A204.1 (cell line): ENCODE results near the gene PKP1.
"Not testable (repeated sequence)": the region's sequence is repeated elsewhere in the genome, so short reads cannot be mapped to it uniquely, and the experiment has no call there.

Experiments used
- FAIRE-seq: peaks from 2 replicates; lab custom pipeline; 2012; peaks lifted over from hg19 to GRCh38; lab: Jason Lieb, UNC

Gene PKP1, protein sequence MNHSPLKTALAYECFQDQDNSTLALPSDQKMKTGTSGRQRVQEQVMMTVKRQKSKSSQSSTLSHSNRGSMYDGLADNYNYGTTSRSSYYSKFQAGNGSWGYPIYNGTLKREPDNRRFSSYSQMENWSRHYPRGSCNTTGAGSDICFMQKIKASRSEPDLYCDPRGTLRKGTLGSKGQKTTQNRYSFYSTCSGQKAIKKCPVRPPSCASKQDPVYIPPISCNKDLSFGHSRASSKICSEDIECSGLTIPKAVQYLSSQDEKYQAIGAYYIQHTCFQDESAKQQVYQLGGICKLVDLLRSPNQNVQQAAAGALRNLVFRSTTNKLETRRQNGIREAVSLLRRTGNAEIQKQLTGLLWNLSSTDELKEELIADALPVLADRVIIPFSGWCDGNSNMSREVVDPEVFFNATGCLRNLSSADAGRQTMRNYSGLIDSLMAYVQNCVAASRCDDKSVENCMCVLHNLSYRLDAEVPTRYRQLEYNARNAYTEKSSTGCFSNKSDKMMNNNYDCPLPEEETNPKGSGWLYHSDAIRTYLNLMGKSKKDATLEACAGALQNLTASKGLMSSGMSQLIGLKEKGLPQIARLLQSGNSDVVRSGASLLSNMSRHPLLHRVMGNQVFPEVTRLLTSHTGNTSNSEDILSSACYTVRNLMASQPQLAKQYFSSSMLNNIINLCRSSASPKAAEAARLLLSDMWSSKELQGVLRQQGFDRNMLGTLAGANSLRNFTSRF

GRCh38 chr1:201282931-201283829 is at the start of gene PKP1:
PKP1 (plus strand) TSS chr1:201283506; CDS start chr1:201283703, 197 bp downstream.
- FAIRE-seq, result no peak

DNA sequence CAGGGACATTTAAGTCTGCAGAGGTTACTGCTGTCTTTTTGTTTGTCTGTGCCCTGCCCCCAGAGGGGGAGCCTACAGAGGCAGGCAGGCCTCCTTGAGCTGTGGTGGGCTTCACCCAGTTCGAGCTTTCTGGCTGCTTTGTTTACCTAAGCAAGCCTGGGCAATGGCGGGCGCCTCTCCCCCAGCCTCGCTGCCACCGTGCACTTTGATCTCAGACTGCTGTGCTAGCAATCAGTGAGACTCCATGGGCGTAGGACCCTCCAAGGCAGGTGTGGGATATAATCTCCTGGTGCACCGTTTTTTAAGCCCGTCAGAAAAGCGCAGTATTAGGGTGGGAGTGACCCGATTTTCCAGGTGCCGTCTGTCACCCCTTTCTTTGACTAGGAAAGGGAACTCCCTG is 43.7 kb upstream of the PKP1 start:
- FAIRE-seq, result not testable (repeated sequence)

DNA sequence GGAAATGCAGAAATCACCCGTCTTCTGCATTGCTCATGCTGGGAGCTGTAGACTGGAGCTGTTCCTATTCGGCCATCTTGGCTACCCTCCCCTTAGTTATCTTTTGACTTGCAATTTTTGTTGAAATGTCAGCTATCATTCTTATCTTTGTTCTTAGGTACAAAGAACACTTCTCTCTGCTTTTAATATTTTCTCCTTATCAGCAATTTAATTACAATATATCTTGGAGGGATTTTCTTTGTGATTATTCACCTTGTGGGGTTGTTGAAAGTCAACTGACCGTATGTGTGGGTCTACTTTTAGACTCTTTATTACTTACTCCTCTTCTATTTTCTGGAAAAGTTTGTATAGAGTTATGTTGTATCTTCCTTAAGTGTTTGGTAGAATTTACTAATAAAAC is 43.1 kb upstream of the PKP1 start:
- FAIRE-seq, result no peak

DNA sequence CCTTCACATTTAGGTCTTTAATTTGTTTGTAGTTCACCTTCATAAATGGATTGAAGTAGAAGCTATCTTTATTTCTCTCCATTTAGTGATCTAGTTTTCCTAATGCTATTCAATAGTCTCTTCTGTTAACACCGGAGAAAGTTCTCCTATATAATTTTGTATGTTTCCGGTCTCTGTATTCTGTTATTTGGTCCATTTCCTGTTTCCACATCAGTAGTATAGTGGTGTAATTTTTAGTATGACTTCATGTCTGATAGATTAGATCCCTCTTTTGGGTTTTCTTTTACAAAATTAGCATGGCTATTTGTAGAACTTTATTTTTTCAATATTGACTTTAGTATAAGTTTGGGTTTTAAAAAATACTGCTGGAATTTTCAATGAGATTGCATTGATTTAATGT is 41.6 kb upstream of the PKP1 start:
- FAIRE-seq, result no peak

DNA sequence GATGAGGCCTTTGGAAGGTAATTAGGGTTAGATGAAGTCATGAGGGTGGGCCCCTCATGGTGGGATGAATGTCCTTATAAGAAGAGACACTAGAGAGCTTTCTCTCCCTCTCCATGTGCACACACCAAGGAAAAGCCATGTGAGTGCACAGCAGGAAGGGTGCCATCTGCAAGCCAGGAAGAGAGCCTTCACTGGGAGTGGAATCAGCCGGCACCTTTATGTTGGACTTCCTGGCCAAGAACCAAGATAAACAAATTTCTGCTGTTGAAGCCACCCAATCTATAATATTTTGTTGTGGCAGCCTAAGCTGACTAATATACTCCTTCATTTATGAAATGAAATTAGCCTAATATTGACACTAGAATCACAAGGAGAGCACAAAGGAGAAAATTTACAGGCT is 38.2 kb upstream of the PKP1 start:
- no peak for FAIRE-seq

- FAIRE-seq, result no peak
Observed at GRCh38 chr1:201248721-201249559, 34.4 kb upstream of the PKP1 start.

- FAIRE-seq, result no peak
Observed at GRCh38 chr1:201250326-201251011, 32.8 kb upstream of the PKP1 start.

DNA sequence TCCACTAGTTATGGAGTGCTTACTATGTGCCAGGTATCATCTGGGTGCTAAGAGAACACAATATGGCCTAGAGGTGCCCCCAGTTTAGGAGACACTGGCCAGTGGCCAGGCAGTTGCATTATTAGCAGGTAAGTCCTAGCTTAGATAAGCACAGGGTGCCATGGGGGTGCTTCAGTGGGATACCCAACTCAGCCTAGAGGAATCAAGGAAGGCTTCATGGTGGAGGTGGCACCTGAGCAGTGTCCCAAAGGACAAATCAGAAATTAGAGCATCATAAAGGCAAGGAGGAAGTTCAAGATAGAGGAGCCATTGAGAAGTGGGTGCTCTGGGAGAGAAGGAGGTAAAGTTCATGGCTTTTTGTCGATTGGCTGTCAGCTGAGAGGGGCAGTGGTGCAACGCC is 31.9 kb upstream of the PKP1 start:
- no peak for FAIRE-seq

- FAIRE-seq, result no peak
Observed at GRCh38 chr1:201251851-201252430, 31.4 kb upstream of the PKP1 start.

DNA sequence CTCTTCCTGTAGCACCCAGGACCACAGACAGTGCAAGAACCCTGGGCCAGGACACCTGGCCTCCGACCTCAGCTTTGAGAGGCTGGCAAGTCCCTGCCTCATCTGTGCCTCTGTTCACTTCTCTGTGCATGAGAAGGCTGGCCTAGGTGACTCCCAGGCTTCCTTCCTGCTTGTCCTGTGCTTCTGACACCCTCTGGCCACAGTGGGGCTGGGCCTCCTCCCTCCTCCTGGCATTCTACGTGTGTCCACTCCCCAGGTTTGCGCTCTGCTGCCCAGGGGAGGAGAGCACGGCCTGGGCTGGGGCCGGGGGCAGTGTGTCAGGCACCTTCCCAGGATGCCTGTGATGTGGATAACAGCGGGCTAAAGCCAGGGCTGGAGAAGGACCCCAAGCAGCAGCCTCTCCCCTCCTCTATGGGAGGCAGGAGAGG is 30.3 kb upstream of the PKP1 start:
- no peak for FAIRE-seq

DNA sequence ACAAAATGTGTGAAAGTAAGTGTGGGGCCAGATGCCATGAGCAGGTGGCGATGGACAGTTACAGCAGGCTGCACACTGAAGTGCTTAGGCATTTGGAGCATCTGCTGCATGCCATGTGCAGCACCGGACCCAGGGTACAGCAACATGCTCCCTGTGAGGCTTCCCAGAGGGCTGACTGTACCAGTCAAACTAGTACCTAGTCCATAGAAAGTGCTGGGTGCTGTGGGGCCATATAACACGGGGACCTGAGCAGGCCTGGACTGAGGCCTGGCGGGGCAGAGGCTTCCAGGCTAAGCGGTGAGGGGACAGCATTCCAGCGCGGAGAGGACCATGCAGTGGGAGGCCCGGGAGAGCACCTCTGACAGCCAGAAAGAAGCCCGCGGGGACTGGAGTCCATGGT is 29.9 kb upstream of the PKP1 start:
- FAIRE-seq, result no peak

GRCh38 chr1:201253906-201254624 is 29.2 kb upstream of the PKP1 start:
- no peak for FAIRE-seq

GRCh38 chr1:201254625-201255478 is 28.5 kb upstream of the PKP1 start:
- no peak for FAIRE-seq

DNA sequence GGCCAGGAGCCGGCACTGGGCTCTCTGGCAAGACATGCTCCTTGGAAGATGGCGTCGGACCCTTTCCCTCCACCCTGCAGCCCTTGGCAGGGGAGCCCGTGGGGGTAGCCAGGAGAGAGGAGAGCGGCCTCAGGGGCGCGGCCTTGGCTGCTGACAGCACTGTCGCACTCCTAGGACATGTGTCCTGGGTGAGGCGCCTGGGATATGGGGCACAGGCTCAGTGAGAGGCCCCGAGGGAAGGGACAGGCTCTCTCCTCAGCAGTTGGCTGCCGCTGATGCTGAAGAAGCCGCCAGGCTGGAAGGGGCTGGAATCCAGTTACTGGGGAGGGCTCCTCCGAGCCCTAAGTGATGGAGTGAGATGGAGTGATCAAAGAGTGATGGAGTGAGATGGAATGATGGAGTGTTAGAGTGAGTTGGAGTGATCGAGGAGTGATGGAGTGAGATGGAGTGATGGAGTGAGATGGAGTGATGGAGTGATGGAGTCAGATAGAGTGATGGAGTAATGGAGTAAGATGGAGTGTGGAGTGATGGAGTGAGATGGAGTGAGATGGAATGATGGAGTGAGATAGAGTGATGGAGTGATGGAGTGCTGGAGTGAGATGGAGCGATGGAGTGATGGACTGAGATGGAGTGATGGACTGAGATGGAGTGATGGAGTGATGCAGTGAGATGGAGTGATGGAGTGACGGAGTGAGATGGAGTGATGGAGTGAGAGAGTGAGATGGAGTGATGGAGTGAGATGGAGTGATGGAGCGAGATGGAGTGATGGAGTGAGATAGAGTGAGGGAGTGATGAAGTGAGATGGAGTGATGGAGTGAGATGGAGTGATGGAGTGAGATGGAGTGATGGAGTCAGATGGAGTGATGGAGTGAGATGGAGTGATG is 27.6 kb upstream of the PKP1 start:
- no peak for FAIRE-seq

- FAIRE-seq, result not testable (repeated sequence)
Observed at GRCh38 chr1:201258132-201258531, 25.2 kb upstream of the PKP1 start.

DNA sequence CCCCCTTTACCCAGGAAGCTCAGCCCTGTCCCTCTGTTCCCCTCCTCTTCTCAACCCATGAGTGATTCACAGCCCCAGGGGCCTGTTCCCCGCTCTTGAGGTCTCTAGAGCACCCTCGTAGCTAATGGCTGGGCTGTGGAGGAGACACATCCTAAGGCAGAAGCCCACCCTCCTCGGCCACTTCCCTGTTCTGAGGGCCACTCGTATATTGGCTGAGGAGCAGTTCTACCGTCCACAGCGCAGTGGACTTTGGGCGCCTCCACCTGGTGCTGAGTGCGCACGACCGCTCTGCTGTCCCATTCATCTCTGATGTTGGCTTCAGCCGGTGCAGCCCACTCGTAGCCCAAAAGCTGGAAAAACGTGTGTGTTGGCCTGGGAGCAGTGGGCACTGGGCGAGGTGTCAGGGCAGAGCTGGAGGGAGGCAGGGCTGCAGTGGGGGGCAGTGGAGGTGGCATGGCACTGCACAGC is 24.5 kb upstream of the PKP1 start:
- no peak for FAIRE-seq

DNA sequence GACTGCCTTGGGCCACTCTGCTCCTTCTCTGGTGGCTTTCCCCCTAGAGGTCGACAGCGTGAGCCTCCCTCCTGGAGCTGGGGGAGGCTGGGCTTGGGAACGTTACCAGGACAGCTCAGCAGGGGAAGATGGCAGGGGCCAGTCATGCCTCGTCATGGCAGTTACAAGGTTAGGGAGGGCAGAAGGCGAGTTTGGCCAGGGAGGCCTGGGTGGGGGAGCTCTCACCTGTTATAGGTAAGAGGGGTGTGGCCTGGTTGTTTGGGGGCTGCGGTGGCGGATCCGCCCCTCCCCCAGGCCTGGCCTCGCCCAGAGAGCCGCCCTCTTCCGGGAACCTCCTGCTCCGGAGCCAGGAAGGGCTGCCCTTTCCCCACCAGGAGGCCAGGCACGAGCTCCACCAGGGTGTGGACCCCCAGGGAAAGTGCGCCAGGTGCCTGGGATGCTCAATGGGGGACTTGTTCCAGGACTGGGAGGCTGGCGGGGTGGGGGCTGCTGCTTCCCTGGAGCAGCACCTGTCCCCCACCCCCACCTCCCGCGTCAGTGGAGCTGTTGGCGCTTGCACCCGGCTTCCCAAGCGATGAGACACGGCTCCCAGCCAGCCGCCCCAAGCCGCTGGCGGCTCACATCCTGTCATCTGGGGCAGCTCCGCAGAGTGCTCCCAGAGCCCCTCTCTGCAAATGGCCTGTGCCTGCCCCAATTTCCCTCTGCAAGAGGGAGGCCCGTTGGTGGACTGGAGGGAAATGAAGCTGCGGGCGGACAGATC is 23.6 kb upstream of the PKP1 start:
- FAIRE-seq, result no peak
